Upper lobe of left lung (tissue), 4 donors: ENCODE results near the gene PIK3C2G.

Experiments used
- POLR2A ChIP-seq, 4 donors: fragments of 450-650 bp; IDR thresholded peaks; one replicate each; pipeline ENCODE4 v1.5.1; 2016 to 2017; ENCODE audit warnings: antibody characterized with exemption in 4 of 4, mild to moderate bottlenecking in 2 of 4
- TF ChIP-seq, protein P1 (sequence below), 6 experiments: fragments of 450-650 bp in 4 of 6; fragments of 200-600 bp in 2 of 6; sonication (generic) in 2 of 6; IDR thresholded peaks; one replicate each; pipeline ENCODE4 v1.5.1; 2016 to 2019; ENCODE audit warnings: antibody characterized with exemption in 6 of 6

GRCh38 chr12:18415227-18415626 is 153.9 kb downstream of the PIK3C2G start:
- TF ChIP-seq POLR2A (IDR thresholded peaks at IDR 0.05): no peak
- TF ChIP-seq, protein P1, sequence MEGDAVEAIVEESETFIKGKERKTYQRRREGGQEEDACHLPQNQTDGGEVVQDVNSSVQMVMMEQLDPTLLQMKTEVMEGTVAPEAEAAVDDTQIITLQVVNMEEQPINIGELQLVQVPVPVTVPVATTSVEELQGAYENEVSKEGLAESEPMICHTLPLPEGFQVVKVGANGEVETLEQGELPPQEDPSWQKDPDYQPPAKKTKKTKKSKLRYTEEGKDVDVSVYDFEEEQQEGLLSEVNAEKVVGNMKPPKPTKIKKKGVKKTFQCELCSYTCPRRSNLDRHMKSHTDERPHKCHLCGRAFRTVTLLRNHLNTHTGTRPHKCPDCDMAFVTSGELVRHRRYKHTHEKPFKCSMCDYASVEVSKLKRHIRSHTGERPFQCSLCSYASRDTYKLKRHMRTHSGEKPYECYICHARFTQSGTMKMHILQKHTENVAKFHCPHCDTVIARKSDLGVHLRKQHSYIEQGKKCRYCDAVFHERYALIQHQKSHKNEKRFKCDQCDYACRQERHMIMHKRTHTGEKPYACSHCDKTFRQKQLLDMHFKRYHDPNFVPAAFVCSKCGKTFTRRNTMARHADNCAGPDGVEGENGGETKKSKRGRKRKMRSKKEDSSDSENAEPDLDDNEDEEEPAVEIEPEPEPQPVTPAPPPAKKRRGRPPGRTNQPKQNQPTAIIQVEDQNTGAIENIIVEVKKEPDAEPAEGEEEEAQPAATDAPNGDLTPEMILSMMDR (IDR thresholded peaks at IDR 0.05): no peak
